Stimulated activated CD4-positive, alpha-beta T cell treated with anti-CD3 and anti-CD28 coated beads, TNF-alpha, amount 100 ng/mL, for 24 hours (primary cell): ENCODE measurements around the gene KCTD16.

Source experiments
- DNase-seq, 3 experiments: peaks; one replicate each; pipeline ENCODE4 v3.0.0-alpha.2; 2020; ENCODE audit warnings: low read depth in 3 of 3

KCTD16 gene

GRCh38 chr5:144166696-144167095, 4.0 kb upstream of the KCTD16 start:
- DNase-seq, result no peak

GRCh38 chr5:144167998-144168397, 2.7 kb upstream of the KCTD16 start:
- no peak for DNase-seq

DNA sequence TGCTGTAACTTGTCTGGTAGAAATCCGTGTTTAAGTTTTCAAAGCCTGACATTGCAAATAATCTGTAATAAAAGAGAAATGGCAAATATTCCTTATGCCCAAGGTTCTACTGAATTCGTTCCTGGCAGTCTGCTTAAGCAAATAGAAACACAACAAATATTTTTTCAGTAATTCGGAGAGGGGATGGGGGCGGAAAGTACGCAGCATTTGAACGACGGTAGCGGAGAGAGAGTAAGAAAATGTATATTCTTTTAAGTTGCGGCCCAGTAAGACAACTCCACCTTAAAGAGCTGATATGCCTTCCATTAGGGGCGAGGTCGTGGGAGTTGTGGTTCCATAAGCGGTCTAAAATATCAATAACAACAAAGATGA, 783 bp upstream of the KCTD16 start:
- DNase-seq, result no peak

DNA sequence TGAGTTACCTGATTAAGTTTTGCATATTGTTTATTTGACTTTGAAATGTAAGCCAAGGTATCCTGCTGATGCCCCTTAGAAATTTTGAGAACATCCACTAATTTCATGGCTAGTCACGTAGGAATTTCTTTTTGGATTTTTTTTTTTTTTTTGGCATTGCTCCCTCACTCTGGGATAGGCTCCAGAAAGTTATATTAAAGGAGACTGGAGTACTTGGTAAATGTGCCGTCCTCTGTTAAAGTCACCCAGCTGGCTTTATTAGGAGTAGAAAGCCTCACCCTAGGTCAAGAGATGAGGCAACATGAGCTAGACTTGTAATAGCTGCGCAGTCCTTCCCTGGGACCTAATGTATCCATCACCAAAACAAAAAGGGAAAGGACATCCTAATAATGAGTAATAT, 3.1 kb downstream of the KCTD16 start:
- DNase-seq, result no peak

GRCh38 chr5:144177548-144177947, 6.9 kb downstream of the KCTD16 start:
- DNase-seq, result no peak

- no peak for DNase-seq
Measured at GRCh38 chr5:144179226-144179625, 8.6 kb downstream of the KCTD16 start.

DNA sequence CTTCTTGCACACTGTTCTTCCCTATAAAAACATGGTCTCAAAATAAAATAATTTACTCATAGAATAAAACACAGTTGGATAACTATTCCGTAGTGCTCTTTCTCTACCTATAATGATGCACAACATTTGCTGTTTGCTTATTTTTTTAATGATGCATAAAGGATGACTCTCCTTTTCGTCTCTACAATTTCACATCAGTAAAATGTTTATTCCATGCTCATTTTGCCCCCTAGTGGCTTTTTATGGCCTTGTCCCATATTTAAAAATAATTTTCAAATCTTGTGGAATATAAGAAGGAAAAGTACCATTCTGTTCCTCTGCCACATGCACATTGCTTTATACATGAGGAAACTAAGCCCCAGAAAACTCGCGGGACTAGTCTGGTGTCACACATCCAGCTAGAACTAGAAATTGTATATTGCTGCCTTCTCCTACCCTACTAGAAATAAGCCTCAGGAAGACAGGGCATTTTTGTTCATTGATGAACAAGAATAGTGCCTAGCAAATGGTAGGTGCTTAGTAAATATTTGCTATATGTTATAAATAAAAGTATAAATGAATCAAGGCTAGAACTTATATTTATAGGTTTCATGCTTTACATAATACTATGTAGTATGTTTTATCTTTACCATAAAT, 12.7 kb downstream of the KCTD16 start:
- no peak for DNase-seq

DNA sequence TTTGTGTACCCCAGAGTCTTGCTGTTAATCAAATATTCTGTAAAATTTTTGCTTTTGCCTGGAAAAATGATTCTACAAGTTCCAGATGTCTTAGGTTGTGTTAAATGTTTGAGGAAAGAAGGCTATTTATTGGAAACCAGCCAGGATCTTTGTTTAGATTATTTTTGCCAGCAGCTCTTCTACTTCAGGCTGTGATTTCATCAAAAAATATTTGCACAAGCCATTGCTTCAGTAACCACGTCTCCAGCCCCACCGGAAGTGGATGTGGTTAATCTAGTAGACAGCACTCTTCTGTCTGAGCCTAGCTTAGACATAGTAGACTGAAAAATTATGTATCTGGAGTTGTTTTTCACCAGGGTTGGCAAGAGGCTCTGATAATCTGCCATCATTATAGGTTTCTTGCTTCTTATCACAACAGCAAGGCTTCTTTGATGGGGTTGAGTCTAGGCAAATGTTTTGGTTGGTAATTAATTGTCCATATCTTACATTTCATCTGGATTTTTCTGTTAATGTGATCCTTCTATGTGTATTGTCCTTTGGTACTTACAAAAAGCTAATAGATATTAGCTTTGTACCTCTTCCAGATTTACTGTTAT, 17.1 kb downstream of the KCTD16 start:
- peak; percentile 40 to 51 (median 48) for DNase-seq

DNA sequence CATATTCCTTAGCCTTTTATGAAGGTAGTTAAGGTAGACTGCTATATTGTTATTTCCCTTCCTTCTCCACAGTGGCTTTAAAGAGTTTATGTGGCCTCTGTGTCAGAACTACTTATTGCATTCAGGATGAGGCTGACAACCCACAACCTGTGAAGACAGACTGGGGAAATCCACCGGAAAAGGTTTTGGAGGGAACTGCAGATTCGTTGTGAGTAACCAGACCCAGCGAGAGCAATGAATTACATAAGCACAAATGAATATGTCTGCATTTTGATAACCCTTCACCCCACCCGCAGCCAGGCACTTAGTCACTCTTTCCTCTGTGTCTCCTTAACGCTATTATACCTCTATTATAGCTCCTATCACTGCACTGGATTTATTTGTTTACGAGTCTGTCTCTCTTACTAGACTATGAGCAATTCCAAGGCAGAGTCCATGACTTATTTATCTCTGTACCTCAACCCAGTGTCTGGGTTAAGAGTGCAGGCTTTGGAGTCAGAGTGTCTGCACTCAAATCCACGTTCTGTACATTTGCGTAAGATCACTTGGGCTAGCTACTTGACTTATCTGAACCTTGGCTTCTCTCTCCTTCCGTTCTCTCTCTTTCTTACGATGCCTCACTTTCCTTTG, 19.2 kb downstream of the KCTD16 start:
- peak; percentile 61 to 68 (median 64) for DNase-seq

- no peak for DNase-seq
Measured at GRCh38 chr5:144191531-144191930, 20.9 kb downstream of the KCTD16 start.

- DNase-seq, result peak in 1 of 3 experiments; percentile 13
Measured at GRCh38 chr5:144191998-144192397, 21.3 kb downstream of the KCTD16 start.

DNA sequence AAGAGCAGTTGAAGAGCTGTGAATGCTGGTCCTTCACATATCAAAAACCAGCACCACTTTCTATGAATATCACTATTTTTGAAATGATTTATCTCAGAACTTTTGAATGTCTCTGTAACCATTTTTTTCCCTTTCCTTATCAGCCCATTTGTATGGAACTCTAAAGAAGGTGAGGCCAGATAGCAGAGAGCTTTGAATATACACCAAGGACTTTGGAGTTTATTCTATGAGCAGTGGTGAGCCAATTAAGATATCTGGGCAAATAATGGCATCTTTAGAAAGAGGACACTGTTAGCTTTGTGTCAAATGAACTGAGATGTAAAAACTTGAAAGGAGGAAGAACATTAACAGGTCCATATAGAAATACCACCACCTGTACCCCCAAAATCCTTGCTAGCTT, 22.0 kb downstream of the KCTD16 start:
- no peak for DNase-seq

DNA sequence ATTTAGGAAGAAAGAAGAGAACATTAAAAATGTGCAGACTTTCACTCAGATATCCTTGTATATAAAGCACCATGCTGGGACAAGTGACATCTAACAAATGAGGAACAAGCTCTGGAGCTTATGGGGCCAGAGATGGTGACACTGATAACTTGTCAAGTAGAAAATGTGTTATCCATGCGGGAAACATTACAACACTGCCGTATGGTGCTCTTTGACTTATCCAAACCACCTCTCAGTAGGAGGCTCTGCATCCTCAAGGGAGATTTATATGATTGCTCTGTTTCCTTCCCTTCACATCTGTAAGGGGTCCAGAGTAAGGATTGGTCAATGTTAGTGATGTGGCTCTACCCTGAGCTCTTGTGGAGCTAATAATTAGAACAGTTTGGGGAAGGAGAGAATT, 23.5 kb downstream of the KCTD16 start:
- no peak for DNase-seq

DNA sequence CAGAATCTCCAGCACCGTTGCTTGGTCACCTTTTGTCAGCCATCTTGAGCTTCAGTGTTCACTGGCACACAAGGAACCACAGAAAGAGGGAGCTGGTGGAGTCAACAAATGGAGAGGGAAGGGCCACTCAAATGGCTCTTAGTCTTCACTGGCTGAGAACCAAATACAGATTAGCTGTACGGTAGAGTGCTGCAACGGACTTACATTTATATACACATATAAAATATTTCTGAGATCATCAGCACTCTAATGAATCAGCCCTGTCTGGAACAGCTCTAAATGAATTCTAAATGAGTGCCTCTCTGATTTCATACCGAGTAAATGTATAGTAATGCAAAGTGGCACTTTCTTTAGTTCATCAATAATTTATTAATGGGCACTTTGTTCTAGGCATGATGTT, 24.8 kb downstream of the KCTD16 start:
- DNase-seq, result no peak

DNA sequence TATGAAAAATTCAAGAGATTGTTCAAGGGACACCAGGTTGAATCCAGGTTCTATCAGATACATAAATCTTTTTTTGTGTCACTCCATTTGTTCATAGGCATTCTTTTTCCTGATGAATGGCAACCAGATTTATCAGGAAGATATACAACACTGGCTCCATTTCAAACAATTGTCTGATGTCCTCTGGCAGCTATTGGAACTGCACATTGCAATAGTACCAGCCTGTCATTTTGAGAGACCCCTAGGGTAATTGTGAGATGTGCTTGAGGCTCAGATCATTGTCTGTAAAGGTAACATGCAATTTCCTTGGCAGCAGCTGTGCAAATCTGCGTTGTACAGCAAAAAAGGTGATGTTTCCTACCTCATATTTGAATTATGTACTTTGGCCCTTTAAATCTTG, 25.9 kb downstream of the KCTD16 start:
- no peak for DNase-seq

- no peak for DNase-seq
Measured at GRCh38 chr5:144198386-144198785, 27.7 kb downstream of the KCTD16 start.

GRCh38 chr5:144201588-144201987, 30.9 kb downstream of the KCTD16 start:
- DNase-seq, result no peak

GRCh38 chr5:144202072-144202471, 31.4 kb downstream of the KCTD16 start:
- DNase-seq, result no peak

- no peak for DNase-seq
Measured at GRCh38 chr5:144202726-144203125, 32.1 kb downstream of the KCTD16 start.

GRCh38 chr5:144203750-144204596, 33.3 kb downstream of the KCTD16 start:
- DNase-seq, result peak in 1 of 3 experiments; percentile 24

DNA sequence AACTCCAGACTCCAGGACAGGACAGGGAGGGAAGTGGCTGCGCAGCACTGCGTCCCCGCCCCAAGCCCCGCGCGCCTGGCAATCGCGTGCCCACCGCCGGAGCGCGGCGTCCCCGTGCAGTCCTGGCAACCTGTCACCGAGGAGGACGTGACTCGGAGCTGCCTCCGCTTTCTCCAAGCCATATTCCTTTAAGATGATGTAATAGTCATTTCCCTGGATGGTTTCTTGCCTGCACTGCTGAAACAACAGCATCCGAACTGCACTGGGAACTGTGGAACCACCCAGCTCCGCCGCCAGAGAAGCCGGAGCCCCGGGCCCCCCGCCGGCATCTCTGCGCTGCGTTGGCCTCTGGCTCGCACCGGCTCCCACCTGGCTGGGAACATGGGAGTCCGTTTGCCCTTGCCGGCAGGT, 34.5 kb downstream of the KCTD16 start:
- DNase-seq, result no peak

DNA sequence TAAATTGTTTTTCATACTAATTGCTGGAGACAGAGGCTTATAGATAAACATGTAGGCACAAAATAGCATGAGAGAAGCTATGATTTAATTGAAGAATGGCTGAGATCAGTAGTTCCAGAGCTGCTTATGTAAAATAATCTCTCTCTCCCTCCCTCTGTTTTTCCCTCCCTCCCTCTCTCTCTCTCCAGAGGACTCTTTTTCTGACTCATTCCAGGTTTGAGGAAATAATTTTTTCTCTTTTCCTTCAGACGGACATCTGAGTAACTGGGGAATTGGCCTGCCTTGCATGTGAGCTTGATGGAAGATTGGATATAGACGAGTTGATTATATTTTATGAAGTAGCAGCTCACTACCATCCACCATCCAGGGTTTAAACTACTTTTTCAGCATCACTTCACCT, 35.5 kb downstream of the KCTD16 start:
- DNase-seq, result no peak
